Stimulated activated CD4-positive, alpha-beta T cell treated with anti-CD3 and anti-CD28 coated beads, Interleukin-1b, Interleukin-23, amount 100 ng/mL, for 24 hours (primary cell): ENCODE results near the gene CNTN4.
"Not testable (repeated sequence)": the region's sequence is repeated elsewhere in the genome, so short reads cannot be mapped to it uniquely, and the experiment has no call there.

ENCODE experiments used
- DNase-seq, 4 experiments: peaks; one replicate each; pipeline ENCODE4 v3.0.0-alpha.2; 2020; ENCODE audit warnings: low read depth in 4 of 4, low spot score in 1 of 4

CNTN4 gene

GRCh38 chr3:2947536-2947935 lies 848.9 kb downstream of the CNTN4 start:
- no peak for DNase-seq

GRCh38 chr3:2948882-2949281 lies 850.2 kb downstream of the CNTN4 start:
- no peak for DNase-seq

- DNase-seq: no peak
Observed at GRCh38 chr3:2950159-2950558, 851.5 kb downstream of the CNTN4 start.

GRCh38 chr3:2957115-2957514 lies 858.4 kb downstream of the CNTN4 start:
- DNase-seq: no peak

- DNase-seq: no peak
Observed at GRCh38 chr3:2958551-2958950, 859.9 kb downstream of the CNTN4 start.

- no peak for DNase-seq
Observed at GRCh38 chr3:2961576-2961975, 862.9 kb downstream of the CNTN4 start.

GRCh38 chr3:2967871-2968270 lies 869.2 kb downstream of the CNTN4 start:
- no peak for DNase-seq

GRCh38 chr3:2968475-2968874 lies 869.8 kb downstream of the CNTN4 start:
- no peak for DNase-seq

GRCh38 chr3:2976212-2976611 lies 877.5 kb downstream of the CNTN4 start:
- no peak for DNase-seq

GRCh38 chr3:2976796-2977195 lies 878.1 kb downstream of the CNTN4 start:
- DNase-seq: no peak

- DNase-seq: no peak
Observed at GRCh38 chr3:2978977-2979732, 880.5 kb downstream of the CNTN4 start.

- no peak for DNase-seq
Observed at GRCh38 chr3:2984005-2984830, 885.6 kb downstream of the CNTN4 start.

GRCh38 chr3:2984831-2985220 lies 886.2 kb downstream of the CNTN4 start:
- DNase-seq: no peak

GRCh38 chr3:2985479-2985878 lies 886.8 kb downstream of the CNTN4 start:
- DNase-seq: no peak

- no peak for DNase-seq
Observed at GRCh38 chr3:2992534-2992933, 893.9 kb downstream of the CNTN4 start.

GRCh38 chr3:2993130-2993529 lies 894.5 kb downstream of the CNTN4 start:
- not testable (repeated sequence) for DNase-seq

- DNase-seq: no peak
Observed at GRCh38 chr3:2993736-2994135, 895.1 kb downstream of the CNTN4 start.

GRCh38 chr3:2995195-2995594 lies 896.5 kb downstream of the CNTN4 start:
- no peak for DNase-seq

GRCh38 chr3:3005146-3005744 lies 906.6 kb downstream of the CNTN4 start:
- DNase-seq: no peak

GRCh38 chr3:3013317-3014052 lies 914.8 kb downstream of the CNTN4 start:
- no peak for DNase-seq
